Measurements from ENCODE around the gene PIGR.

The PIGR gene

GRCh38 chr1:206953126-206953525 is 6.9 kb upstream of the PIGR start:
- TF ChIP-seq CTCF (IDR thresholded peaks at IDR 0.05; ENCODE audit: low read depth, low read length), result no peak

GRCh38 chr1:206952171-206952570 is 5.9 kb upstream of the PIGR start:
- TF ChIP-seq CTCF (IDR thresholded peaks at IDR 0.05; ENCODE audit: low read depth, low read length), result no peak
- DNase-seq (ENCODE audit: extremely low read depth, low read depth), result no peak

More at GRCh38 chr1:206953126-206953525, 6.9 kb upstream of the PIGR start:
- no peak for DNase-seq (ENCODE audit: extremely low read depth, low read depth)

- TF ChIP-seq CTCF (IDR thresholded peaks at IDR 0.05; ENCODE audit: low read depth, low read length), result no peak
- DNase-seq (ENCODE audit: extremely low read depth, low read depth), result no peak
Observed at GRCh38 chr1:206951318-206952100, 5.2 kb upstream of the PIGR start.

- no peak for DNase-seq (ENCODE audit: extremely low read depth, low read depth)
- TF ChIP-seq CTCF (IDR thresholded peaks at IDR 0.05; ENCODE audit: low read depth, low read length), result no peak
Observed at GRCh38 chr1:206949641-206950040, 3.4 kb upstream of the PIGR start.

GRCh38 chr1:206949208-206949607 is 2.9 kb upstream of the PIGR start:
- TF ChIP-seq CTCF (IDR thresholded peaks at IDR 0.05; ENCODE audit: low read depth, low read length), result no peak
- no peak for DNase-seq (ENCODE audit: extremely low read depth, low read depth)

- DNase-seq (ENCODE audit: extremely low read depth, low read depth), result no peak
- TF ChIP-seq CTCF (IDR thresholded peaks at IDR 0.05; ENCODE audit: low read depth, low read length), result no peak
Observed at GRCh38 chr1:206947255-206947654, 989 bp upstream of the PIGR start.

GRCh38 chr1:206945779-206946178 is 487 bp downstream of the PIGR start:
- TF ChIP-seq CTCF (IDR thresholded peaks at IDR 0.05; ENCODE audit: low read depth, low read length), result no peak

More at GRCh38 chr1:206945779-206946178, 487 bp downstream of the PIGR start:
- DNase-seq (ENCODE audit: extremely low read depth, low read depth), result no peak
